ENCODE results near the gene MAD1L1. TPM values are rescaled to one million over a fixed set of nuclear protein-coding genes. Genes with fewer than 3 reads are reported as not detected.
A peak's percentile ranks its signal among the peaks of the same experiment; 100 is the strongest.
"Not testable (repeated sequence)": the region's sequence is repeated elsewhere in the genome, so short reads cannot be mapped to it uniquely, and the experiment has no call there.

The MAD1L1 gene
- total and polyA plus RNA-seq, 4 donors = 29.3 to 44.1 (median 35.8) TPM

DNA sequence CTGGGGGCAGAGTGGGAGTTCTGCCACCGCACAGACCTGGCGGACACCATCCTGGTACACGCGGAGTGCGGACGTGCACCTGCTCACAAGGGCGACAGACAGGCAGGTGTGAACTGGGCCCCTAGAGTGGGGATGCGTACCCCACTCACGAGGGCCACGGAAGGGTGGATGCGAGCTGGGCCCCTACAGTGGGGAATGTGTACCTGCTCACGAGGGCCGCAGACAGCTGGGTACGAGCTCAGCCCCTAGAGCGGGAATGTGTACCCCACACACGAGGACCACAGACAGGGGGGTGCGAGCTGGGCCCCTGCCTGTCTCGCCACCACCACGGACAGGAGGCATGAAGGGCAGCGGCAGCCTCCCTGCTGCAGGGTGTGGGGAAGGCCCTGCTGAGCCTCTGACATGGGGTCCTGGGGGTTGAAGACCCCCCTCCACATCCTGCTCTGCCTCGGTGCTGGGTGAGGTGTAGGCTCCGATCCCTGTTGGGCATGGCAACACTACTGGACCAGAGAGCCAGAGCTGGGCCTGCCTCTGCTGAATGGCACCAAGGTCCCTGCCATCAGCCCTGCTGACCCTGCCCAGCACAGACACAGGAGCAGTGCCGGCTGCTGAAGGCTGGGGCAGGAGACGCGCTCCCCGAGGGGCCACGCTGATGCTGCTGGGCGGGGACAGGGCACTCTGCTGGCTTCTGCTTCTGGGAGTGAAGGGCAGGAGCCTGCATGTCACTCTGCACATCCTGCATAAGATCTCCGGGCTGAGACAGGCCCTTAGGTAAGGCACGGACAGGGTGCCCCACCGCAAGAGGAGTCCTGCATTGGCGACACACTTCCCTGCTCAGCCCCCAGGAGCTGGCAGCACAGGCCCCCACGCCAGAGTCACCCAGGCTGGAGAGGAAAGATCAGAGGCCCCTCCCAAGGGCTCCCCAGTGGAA lies 259.2 kb downstream of the MAD1L1 start:
- 87% methylated on average over 33 of the region's 33 CpGs for WGBS (ENCODE audit: insufficient coverage)
- H3K27ac ChIP-seq (ENCODE audit: low read depth, low read length) = peak overlapping the region; percentile 40
- peaks cover 25% of the 10 kb centered on the region for H3K4me1 ChIP-seq (ENCODE audit: control insufficient read depth, insufficient read depth, low read length)
- no peak for DNase-seq (ENCODE audit: low read depth in 4 of 6, low spot score in 6 of 6)
- H3K4me3 ChIP-seq (ENCODE audit: low read depth, low read length) = no peak overlapping the region
- H3K27me3 ChIP-seq (ENCODE audit: control insufficient read depth, insufficient read depth, low read length) = no peaks in the 10 kb centered on the region
- H3K36me3 ChIP-seq (ENCODE audit: control insufficient read depth, insufficient read depth, low read length) = peaks cover 44% of the 10 kb centered on the region
- H3K9me3 ChIP-seq (ENCODE audit: control insufficient read depth, insufficient read depth, low read length) = no peaks in the 10 kb centered on the region

DNA sequence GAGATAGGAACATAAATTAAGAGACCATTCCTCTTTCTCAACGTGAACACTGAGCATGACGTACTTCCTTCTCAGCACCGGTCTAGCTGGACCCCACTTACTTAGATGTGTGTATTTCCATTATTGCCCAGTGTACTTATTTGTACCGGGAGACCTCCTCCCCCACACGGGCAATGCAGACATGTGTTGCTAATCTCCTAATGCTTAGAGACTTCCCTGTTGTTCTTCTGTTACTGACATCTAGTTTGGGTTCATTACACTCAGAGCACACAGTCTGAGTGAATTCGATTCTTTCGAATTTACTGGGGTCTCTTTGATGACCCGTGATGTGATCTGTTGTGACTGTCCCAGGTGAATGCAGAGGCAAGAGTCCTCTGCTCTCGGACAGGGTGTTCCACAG lies 260.0 kb downstream of the MAD1L1 start:
- no peaks in the 10 kb centered on the region for H3K9me3 ChIP-seq (ENCODE audit: control insufficient read depth, insufficient read depth, low read length)
- no peak for DNase-seq (ENCODE audit: low read depth in 4 of 6, low spot score in 6 of 6)
- H3K4me1 ChIP-seq (ENCODE audit: control insufficient read depth, insufficient read depth, low read length) = peaks cover 25% of the 10 kb centered on the region
- H3K36me3 ChIP-seq (ENCODE audit: control insufficient read depth, insufficient read depth, low read length) = peaks cover 44% of the 10 kb centered on the region
- H3K27ac ChIP-seq (ENCODE audit: low read depth, low read length) = no peak overlapping the region
- no peaks in the 10 kb centered on the region for H3K27me3 ChIP-seq (ENCODE audit: control insufficient read depth, insufficient read depth, low read length)
- 84% methylated on average over 3 of the region's 9 CpGs for WGBS (ENCODE audit: insufficient coverage)
- H3K4me3 ChIP-seq (ENCODE audit: low read depth, low read length) = no peak overlapping the region

DNA sequence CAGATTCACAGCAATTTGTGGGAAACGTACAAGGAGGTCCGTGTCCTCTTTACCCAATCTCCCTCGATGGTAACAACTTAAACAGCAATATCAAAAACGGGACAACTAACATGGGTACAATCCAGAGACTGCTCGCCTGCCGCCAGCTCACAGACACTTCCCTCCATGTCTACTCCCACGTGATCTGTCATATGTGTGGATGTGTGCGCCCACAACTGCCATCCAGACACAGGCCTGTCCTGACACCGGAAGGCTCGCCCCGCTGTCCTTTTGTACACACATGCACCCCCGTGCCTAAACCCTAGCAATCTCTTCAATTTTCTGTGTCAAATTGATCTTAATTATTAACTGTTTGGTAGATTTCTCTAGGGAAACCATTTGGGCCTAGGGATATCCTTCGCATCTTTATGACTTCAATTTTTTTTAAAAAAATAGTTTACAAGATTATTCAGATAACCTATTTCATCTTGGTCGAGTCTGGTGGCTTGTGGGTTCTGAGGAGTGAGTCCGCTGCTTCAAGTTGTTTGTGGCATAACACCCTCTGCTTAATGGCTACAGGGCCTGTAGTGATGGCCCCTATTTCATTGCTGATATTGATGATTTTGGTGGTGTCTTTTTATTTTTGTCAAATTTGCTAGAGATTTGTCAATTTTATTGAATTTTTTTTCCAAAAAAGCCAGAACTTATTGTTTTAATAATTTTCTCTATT lies 260.6 kb downstream of the MAD1L1 start:
- DNase-seq (ENCODE audit: low read depth in 4 of 6, low spot score in 6 of 6) = no peak
- 86% methylated on average over 9 of the region's 15 CpGs for WGBS (ENCODE audit: insufficient coverage)
- peaks cover 25% of the 10 kb centered on the region for H3K4me1 ChIP-seq (ENCODE audit: control insufficient read depth, insufficient read depth, low read length)

GRCh38 chr7:1970895-1971294 lies 261.9 kb downstream of the MAD1L1 start:
- Histone ChIP-seq H3K4me1 (ENCODE audit: control insufficient read depth, insufficient read depth, low read length) (peaks cover 25% of the 10 kb centered on the region), H3K36me3 (ENCODE audit: control insufficient read depth, insufficient read depth, low read length) (peaks cover 42% of the 10 kb centered on the region), H3K9me3 (ENCODE audit: control insufficient read depth, insufficient read depth, low read length) (no peaks in the 10 kb centered on the region), H3K27ac (ENCODE audit: low read depth, low read length) (no peak overlapping the region), H3K4me3 (ENCODE audit: low read depth, low read length) (no peak overlapping the region), H3K27me3 (ENCODE audit: control insufficient read depth, insufficient read depth, low read length) (no peaks in the 10 kb centered on the region)
- no peak for DNase-seq (ENCODE audit: low read depth in 4 of 6, low spot score in 6 of 6)
- 95% methylated on average over 15 of the region's 19 CpGs for WGBS (ENCODE audit: insufficient coverage)

More for the DNA sequence above, 260.6 kb downstream of the MAD1L1 start:
- Histone ChIP-seq H3K27me3 (ENCODE audit: control insufficient read depth, insufficient read depth, low read length) (no peaks in the 10 kb centered on the region), H3K4me3 (ENCODE audit: low read depth, low read length) (no peak overlapping the region), H3K36me3 (ENCODE audit: control insufficient read depth, insufficient read depth, low read length) (peaks cover 41% of the 10 kb centered on the region), H3K27ac (ENCODE audit: low read depth, low read length) (no peak overlapping the region), H3K9me3 (ENCODE audit: control insufficient read depth, insufficient read depth, low read length) (no peaks in the 10 kb centered on the region)

DNA sequence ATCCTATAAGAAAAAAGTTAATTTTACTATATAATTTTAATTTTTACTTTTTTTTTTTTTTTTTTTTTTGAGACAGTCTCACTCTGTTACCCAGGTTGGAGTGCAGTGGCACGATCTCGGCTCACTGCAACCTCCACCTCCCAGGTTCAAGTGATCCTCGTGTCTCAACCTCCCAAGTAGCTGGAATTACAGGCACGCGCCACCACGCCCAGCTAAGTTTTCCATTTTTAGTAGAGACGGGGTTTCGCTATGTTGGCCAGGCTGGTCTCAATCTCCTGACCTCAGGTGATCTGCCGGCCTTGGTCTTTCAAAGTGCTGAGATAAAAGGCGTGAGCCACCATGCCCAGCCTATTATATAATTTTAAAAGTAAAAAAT lies 262.5 kb downstream of the MAD1L1 start:
- H3K27ac ChIP-seq (ENCODE audit: low read depth, low read length); H3K4me3 ChIP-seq (ENCODE audit: low read depth, low read length); H3K9me3 ChIP-seq (ENCODE audit: control insufficient read depth, insufficient read depth, low read length); DNase-seq (ENCODE audit: low read depth in 4 of 6, low spot score in 6 of 6); H3K27me3 ChIP-seq (ENCODE audit: control insufficient read depth, insufficient read depth, low read length): not testable (repeated sequence)
- Histone ChIP-seq H3K4me1 (ENCODE audit: control insufficient read depth, insufficient read depth, low read length) (peaks cover 24% of the 10 kb centered on the region), H3K36me3 (ENCODE audit: control insufficient read depth, insufficient read depth, low read length) (peaks cover 43% of the 10 kb centered on the region)
- 97% methylated on average over 6 of the region's 10 CpGs for WGBS (ENCODE audit: insufficient coverage)

DNA sequence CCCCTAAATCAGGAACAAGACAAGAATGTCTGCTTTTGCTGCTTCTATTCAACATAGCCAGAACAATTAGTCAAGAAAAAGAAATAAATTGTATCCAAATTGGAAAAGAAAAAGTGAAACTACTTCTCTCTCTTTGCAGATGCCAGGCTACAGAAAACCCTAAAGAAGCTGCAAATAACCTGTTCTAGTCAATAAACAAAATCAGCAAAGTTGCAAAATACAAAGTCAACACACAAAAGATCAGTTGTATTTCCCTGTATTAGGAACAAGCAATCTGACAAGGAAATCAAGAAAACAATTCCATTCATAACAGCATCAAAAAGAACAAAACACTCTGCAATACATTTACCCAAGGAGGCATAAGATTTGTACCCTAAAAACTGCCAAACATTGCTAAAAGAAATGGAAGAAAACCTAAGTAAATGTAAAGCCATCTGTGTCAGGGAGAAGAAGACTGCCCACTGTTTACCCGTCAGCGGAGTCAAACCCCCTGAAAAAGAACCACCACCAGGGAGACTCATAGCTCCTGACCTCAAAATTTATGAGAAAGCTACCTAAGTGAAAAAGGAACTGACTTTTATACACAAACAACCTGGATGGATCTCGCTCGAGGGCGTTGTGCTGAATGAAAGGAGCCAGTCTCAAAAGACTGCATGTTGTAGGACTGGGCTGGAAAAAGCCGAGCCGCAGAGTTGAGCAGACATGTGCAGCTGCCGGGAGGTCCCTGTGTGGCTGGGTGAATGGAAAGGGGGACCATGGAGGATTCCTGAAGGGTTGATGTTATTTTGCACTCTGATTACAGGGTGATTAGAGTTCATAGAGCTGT lies 263.1 kb downstream of the MAD1L1 start:
- Histone ChIP-seq H3K27me3 (ENCODE audit: control insufficient read depth, insufficient read depth, low read length) (no peaks in the 10 kb centered on the region), H3K36me3 (ENCODE audit: control insufficient read depth, insufficient read depth, low read length) (peaks cover 42% of the 10 kb centered on the region), H3K27ac (ENCODE audit: low read depth, low read length) (no peak overlapping the region), H3K4me3 (ENCODE audit: low read depth, low read length) (no peak overlapping the region), H3K9me3 (ENCODE audit: control insufficient read depth, insufficient read depth, low read length) (no peaks in the 10 kb centered on the region), H3K4me1 (ENCODE audit: control insufficient read depth, insufficient read depth, low read length) (peaks cover 18% of the 10 kb centered on the region)
- DNase-seq (ENCODE audit: low read depth in 4 of 6, low spot score in 6 of 6) = peak in 1 of 6 donors; percentile 45
- 36% methylated on average over 5 of the region's 8 CpGs for WGBS (ENCODE audit: insufficient coverage)

- WGBS (ENCODE audit: insufficient coverage) = 96% methylated on average over 35 of the region's 36 CpGs
- no peaks in the 10 kb centered on the region for H3K27me3 ChIP-seq (ENCODE audit: control insufficient read depth, insufficient read depth, low read length)
- no peak overlapping the region for H3K4me3 ChIP-seq (ENCODE audit: low read depth, low read length)
- peaks cover 44% of the 10 kb centered on the region for H3K36me3 ChIP-seq (ENCODE audit: control insufficient read depth, insufficient read depth, low read length)
- H3K27ac ChIP-seq (ENCODE audit: low read depth, low read length) = no peak overlapping the region
- H3K9me3 ChIP-seq (ENCODE audit: control insufficient read depth, insufficient read depth, low read length) = no peaks in the 10 kb centered on the region
- no peak for DNase-seq (ENCODE audit: low read depth in 4 of 6, low spot score in 6 of 6)
- H3K4me1 ChIP-seq (ENCODE audit: control insufficient read depth, insufficient read depth, low read length) = peaks cover 9% of the 10 kb centered on the region
These were observed 264.2 kb downstream of the MAD1L1 start for GRCh38 chr7:1968397-1969111.

DNA sequence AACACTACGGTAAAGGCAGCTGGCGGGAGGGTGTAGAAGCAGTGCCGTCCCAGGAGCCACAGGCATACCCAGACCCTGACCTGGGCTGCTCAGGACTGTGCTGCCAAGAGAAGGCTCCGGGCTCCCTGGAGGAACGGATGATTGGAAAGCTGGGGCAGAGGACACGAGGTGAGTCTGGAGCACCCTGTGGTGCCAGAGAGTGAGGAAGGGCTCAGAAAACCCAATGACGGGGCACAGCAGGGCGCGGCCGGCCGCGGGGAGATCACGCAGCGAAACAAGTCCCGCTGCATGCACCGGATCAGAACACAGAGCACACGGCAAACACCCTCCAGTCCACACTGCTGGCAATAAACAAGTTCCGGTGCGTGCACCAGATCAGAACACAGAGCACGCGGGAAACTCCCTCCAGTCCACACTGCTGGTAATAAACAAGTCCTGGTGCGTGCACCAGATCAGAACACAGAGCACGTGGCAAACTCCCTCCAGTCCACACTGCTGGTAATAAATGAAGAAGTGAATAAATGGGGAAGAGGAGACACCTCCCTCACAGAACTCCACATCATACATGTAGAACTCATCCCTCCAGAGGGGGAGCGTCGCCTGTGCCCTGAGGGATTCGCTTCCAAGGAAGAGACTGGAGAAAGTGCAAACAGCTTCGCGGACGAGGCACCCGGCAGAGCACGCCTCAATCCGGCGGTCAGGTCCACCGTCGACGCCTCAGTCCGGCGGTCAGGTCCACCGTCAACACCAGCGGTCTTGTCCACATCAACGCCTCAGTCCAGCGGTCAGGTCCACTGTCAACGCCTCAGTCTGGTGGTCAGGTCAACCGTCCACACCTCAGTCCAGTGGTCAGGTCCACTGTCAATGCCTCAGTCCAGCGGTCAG lies 265.0 kb downstream of the MAD1L1 start:
- no peak overlapping the region for H3K27ac ChIP-seq (ENCODE audit: low read depth, low read length)
- no peaks in the 10 kb centered on the region for H3K27me3 ChIP-seq (ENCODE audit: control insufficient read depth, insufficient read depth, low read length)
- WGBS (ENCODE audit: insufficient coverage) = 95% methylated on average over 39 of the region's 45 CpGs
- DNase-seq (ENCODE audit: low read depth in 4 of 6, low spot score in 6 of 6) = no peak
- peaks cover 3% of the 10 kb centered on the region for H3K4me1 ChIP-seq (ENCODE audit: control insufficient read depth, insufficient read depth, low read length)
- no peaks in the 10 kb centered on the region for H3K9me3 ChIP-seq (ENCODE audit: control insufficient read depth, insufficient read depth, low read length)
- peaks cover 44% of the 10 kb centered on the region for H3K36me3 ChIP-seq (ENCODE audit: control insufficient read depth, insufficient read depth, low read length)
- no peak overlapping the region for H3K4me3 ChIP-seq (ENCODE audit: low read depth, low read length)

Measured in spinal cord (tissue), 10 donors.